NT2/D1 (cell line): ENCODE results near the gene COBLL1.
"Not testable (repeated sequence)": the region's sequence is repeated elsewhere in the genome, so short reads cannot be mapped to it uniquely, and the experiment has no call there.

Experiments
- DNase-seq: peaks from one replicate; pipeline ENCODE4 v3.0.0-alpha.2; 2011; ENCODE audit warnings: low read depth, low spot score
- H3K27me3 ChIP-seq: 2 replicates; pipeline ENCODE4 v1.6.0; 2011; ENCODE audit warnings: mild to moderate bottlenecking; ENCODE audit not compliant: insufficient read length, insufficient read depth
- H3K36me3 ChIP-seq: 2 replicates; pipeline ENCODE4 v1.6.1; 2011; ENCODE audit warnings: mild to moderate bottlenecking, low read length, mixed read lengths; ENCODE audit not compliant: insufficient read depth, insufficient read length
- H3K4me1 ChIP-seq: 2 replicates; pipeline ENCODE4 v1.5.1; 2011; ENCODE audit not compliant: insufficient read depth, insufficient read length
- H3K4me3 ChIP-seq: 2 replicates; pipeline ENCODE4 v1.5.1; 2011; ENCODE audit warnings: low read depth; ENCODE audit not compliant: insufficient read length
- H3K9ac ChIP-seq: 2 replicates; pipeline ENCODE4 v1.6.0; 2011; ENCODE audit warnings: low read depth; ENCODE audit not compliant: insufficient read length
- H3K9me3 ChIP-seq: 2 replicates; pipeline ENCODE4 v1.5.1; 2011; ENCODE audit warnings: mild to moderate bottlenecking, low read length; ENCODE audit not compliant: insufficient read depth
- SUZ12 ChIP-seq: IDR thresholded peaks from 2 replicates; pipeline ENCODE4 v1.6.1; 2011; ENCODE audit not compliant: insufficient read length, insufficient read depth; ENCODE audit errors: extremely low read depth
- YY1 ChIP-seq: IDR thresholded peaks from 2 replicates; pipeline ENCODE4 v1.6.1; 2011; ENCODE audit not compliant: insufficient read length, insufficient read depth
- ZNF274 ChIP-seq: IDR thresholded peaks from 2 replicates; pipeline ENCODE4 v1.6.1; 2011; ENCODE audit warnings: mild to moderate bottlenecking, low read depth, low read length

COBLL1 gene

DNA sequence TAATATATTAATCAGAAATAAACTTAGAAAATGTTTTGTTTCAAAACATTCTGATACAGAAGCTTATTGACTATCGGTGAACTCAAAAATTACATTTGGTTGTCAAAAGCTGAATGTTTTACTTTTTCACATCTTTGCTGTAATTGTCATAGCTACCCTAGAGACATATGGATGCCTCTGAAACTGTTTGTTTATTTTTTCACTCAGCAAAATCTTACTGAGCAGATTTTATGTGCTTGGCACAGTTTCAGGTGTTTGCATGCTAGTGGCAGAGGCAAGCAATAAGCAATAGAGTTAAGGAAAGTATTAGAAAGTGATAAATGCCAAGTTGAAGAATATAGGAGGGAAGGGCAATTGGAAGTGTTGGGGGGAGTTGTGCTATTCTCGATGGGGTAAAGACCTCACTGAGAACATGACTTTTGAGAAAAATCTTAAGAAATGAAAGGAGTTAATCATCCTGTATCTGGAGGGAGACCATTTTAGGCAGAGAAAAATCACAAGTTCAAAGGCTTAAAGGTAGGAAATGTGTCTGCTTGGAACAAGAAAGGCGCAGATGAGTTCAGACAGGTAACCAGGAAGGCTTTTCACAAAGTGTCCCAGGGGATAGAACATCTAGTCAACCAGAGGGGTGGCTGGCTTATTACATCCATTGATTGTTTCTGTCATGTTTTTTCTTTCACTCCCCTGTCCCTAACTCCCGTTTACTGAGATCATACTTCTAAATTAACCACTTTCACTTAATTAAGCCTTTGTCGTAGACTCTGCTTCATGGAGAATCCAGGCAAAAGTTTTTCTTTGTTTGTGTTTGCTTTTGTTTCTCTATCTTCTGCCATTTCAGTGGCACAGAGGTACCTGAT lies 27.2 kb upstream of the COBLL1 start:
- Histone ChIP-seq H3K9ac (no peak overlapping the region), H3K4me3 (no peak overlapping the region), H3K27me3 (no peaks in the 10 kb centered on the region), H3K4me1 (no peaks in the 10 kb centered on the region), H3K9me3 (no peaks in the 10 kb centered on the region), H3K36me3 (no peaks in the 10 kb centered on the region)
- DNase-seq: no peak
- TF ChIP-seq ZNF274 (no peak), SUZ12 (no peak), YY1 (no peak)

DNA sequence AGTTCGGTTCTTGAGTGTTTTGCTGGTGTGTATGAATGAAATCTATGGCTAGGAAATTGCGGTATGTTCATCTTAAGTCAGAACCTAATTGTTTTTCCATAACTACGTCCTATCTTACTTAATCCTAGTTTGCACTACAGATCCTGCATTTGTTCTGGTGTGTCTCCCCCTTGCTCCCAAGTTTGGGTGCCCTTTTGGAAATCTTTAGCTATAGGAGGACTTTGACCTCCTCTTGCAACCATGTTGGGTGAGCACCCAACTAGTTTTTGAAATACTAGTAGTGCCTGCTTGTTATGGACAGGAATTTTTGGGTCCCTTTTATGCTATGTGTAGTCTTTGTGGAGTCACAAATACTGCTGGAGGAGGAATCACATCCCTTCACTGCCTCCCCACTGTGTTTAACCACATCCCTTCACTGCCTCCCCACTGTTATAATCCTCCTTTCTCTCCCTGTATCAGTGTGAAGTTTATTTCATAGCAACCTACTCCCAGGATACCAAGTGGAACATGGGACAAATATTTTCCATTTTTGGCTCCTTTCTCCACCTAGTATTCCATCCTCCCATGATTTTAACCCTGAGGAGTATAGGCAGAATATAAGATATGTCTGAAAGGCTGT lies 26.3 kb upstream of the COBLL1 start:
- H3K36me3 ChIP-seq: no peaks in the 10 kb centered on the region
- H3K9me3 ChIP-seq: no peaks in the 10 kb centered on the region
- no peaks in the 10 kb centered on the region for H3K4me1 ChIP-seq
- no peak overlapping the region for H3K9ac ChIP-seq
- H3K27me3 ChIP-seq: no peaks in the 10 kb centered on the region
- DNase-seq: no peak
- TF ChIP-seq ZNF274 (no peak), YY1 (no peak), SUZ12 (no peak)
- H3K4me3 ChIP-seq: no peak overlapping the region

DNA sequence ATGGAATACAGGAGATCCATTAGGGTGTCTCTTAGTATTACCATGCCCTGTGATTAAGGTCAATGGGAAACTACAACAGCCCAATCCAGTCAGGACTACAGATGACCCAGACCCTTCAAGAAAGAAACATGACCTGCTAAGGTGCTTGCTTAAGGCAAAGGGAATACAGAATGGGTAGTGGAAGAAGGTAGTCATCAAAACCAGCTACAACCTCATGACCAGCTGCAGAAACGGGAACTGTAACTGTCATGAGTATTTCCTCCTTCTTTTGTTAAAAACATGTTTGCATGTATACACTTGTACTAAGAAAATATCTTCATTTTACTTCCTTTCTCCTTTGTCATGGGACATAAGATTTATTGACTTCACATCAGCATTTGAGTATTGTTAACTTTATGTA lies 24.8 kb upstream of the COBLL1 start:
- not testable (repeated sequence) for H3K9me3 ChIP-seq, H3K27me3 ChIP-seq, H3K9ac ChIP-seq, H3K4me3 ChIP-seq, H3K4me1 ChIP-seq, DNase-seq, H3K36me3 ChIP-seq

DNA sequence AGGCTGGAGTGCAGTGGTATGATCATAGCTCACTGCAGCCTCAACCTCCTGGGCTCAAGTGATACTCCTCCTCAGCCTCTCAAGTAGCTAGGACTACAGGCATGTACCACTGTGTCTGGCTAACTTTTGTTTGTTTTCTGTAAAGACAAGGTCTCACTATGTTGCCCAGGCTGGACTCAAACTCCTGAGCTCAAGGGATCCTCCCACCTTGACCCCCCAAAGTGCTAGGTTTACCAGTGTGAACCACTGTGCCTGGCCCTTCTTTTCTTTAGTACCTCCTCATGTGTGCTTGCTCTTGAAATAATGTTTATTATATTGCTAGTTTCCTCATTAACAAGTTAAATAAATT lies 19.0 kb upstream of the COBLL1 start:
- Histone ChIP-seq H3K9ac (no peak overlapping the region), H3K4me1 (no peaks in the 10 kb centered on the region), H3K4me3 (no peak overlapping the region), H3K36me3 (no peaks in the 10 kb centered on the region), H3K27me3 (no peaks in the 10 kb centered on the region), H3K9me3 (no peaks in the 10 kb centered on the region)
- TF ChIP-seq SUZ12 (no peak), ZNF274 (no peak), YY1 (no peak)
- DNase-seq: no peak

DNA sequence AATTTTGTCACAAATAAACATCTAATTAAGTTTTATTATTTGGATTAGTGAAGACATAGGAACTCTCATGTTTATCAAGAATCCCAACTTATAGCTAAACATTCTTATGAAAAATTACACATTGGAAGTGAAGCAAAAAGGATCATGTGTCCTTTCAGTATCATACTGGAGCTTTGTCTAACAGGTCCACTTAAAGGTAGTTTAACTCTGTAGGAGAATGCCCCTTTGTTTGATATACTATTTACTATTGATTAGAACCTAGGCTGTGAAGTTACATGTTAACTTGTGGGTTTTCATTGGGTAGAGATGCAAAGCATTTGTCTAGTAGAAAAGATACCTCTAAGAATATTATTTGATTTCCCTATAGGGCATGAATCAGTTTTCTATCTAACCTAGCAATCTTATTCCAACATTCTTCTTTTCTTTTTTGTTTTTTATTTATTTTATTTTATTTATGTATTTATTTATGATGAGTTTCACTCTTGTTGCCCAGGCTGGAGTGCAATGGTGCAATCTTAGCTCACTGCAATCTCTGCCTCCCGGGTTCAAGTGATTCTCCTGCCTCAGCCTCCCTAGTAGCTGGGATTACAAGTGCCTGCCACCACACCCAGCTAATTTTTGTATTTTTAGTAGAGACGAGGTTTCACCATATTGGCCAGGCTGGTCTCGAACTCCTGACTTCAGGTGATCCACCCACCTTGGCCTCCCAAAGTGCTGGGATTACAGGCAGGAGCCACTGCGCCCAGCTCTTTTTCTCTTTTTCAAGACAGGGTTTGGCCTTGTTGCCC lies 18.5 kb upstream of the COBLL1 start:
- not testable (repeated sequence) for DNase-seq, H3K9ac ChIP-seq, H3K4me1 ChIP-seq, H3K4me3 ChIP-seq, H3K36me3 ChIP-seq, H3K9me3 ChIP-seq, H3K27me3 ChIP-seq

DNA sequence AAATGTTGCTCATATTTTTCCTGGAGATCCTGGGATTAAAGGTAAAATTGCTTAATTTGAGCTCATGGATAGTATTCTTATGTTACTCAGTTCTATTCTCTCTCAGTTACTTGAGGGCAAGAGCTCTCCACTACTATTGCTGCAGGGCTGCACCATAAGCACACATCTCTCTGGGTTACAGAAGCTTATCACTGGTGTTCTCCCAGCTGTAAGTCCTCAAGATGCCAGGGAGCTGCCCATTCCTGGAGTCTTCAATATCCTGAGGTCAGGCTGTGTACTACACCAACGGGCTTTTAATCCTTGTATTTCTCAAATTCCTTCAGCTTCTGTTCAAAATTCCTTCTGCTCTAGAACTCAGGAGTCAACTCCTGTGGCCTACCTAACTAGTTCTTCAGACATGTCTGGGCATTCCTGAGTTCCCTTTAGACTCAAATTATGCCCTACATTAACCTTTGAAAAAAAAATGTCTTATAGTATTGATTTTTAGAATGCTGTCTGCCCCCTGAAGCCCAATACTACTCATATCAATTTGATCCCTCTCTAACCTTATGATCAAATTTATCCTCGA lies 17.7 kb upstream of the COBLL1 start:
- H3K9me3 ChIP-seq: no peaks in the 10 kb centered on the region
- no peak for TF ChIP-seq ZNF274
- no peak for TF ChIP-seq YY1
- TF ChIP-seq SUZ12: no peak
- H3K4me1 ChIP-seq: no peaks in the 10 kb centered on the region
- no peaks in the 10 kb centered on the region for H3K36me3 ChIP-seq
- no peaks in the 10 kb centered on the region for H3K27me3 ChIP-seq
- DNase-seq: no peak
- H3K4me3 ChIP-seq: no peak overlapping the region
- H3K9ac ChIP-seq: no peak overlapping the region

DNA sequence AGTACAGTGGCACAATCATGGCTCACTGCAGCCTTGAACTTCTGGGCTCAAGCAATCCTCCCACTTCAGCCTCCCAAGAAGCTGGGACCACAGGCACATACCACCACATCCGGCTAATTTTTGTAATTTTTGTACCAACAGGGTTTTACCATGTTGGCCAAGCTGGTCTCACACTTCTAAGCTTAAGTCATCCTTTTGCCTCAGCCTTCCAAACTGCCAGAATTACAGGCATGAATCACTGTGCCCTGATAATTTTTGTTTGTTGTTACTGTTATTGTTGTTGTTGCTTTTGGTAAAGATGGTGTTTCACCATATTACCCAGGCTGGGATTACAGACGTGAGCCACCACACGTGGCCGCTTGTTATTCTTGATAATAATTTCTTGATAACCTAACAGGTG lies 10.5 kb upstream of the COBLL1 start:
- no peak for DNase-seq
- H3K9ac ChIP-seq: no peak overlapping the region
- TF ChIP-seq YY1 (no peak), SUZ12 (no peak), ZNF274 (no peak)
- H3K27me3 ChIP-seq: no peaks in the 10 kb centered on the region
- H3K4me1 ChIP-seq: no peaks in the 10 kb centered on the region
- no peaks in the 10 kb centered on the region for H3K9me3 ChIP-seq
- H3K4me3 ChIP-seq: no peak overlapping the region
- H3K36me3 ChIP-seq: no peaks in the 10 kb centered on the region
